Right lobe of liver (tissue), 6 donors: Measurements from ENCODE around the gene SULT4A1. TPM values are rescaled to one million over a fixed set of nuclear protein-coding genes. Genes with fewer than 3 reads are reported as not detected.

Source experiments
- ATAC-seq, 4 donors: fragments of 200-7000 bp; cut with Tn5 transposase; one replicate each; pipeline ENCODE4 v1.9.1; 2020; ENCODE audit warnings: mild to moderate bottlenecking in 4 of 4, moderate library complexity in 4 of 4
- DNase-seq, 3 donors: peaks; one replicate each; pipeline ENCODE4 v3.0.0-alpha.2; 2020
- H3K27ac ChIP-seq, 3 donors: fragments of 200-600 bp; one replicate each; pipeline ENCODE4 v1.8.0; 2022
- H3K27me3 ChIP-seq, 2 donors: fragments of 200-600 bp; one replicate each; pipeline ENCODE4 v1.8.0; 2022
- H3K36me3 ChIP-seq, 4 donors: fragments of 200-600 bp; sonication (generic) in 1 of 4; one replicate each; pipeline versions ENCODE4 v1.5.1 to v1.8.0; 2017 to 2022; ENCODE audit warnings: control low read depth in 1 of 4
- H3K4me1 ChIP-seq, 4 donors: fragments of 200-600 bp; sonication (generic) in 1 of 4; one replicate each; pipeline versions ENCODE4 v1.5.1 to v1.8.0; 2017 to 2022; ENCODE audit warnings: control low read depth in 1 of 4
- H3K4me3 ChIP-seq, 3 donors: fragments of 200-600 bp; one replicate each; pipeline ENCODE4 v1.8.0; 2022
- H3K9me3 ChIP-seq, 4 donors: fragments of 200-600 bp; sonication (generic) in 1 of 4; one replicate each; pipeline versions ENCODE4 v1.5.1 to v1.8.0; 2017 to 2022; ENCODE audit warnings: control low read depth in 1 of 4
- CTCF ChIP-seq, 4 donors: fragments of 200-600 bp in 3 of 4; fragments of 450-650 bp in 1 of 4; IDR thresholded peaks; one replicate each; pipeline versions ENCODE4 v1.5.1 to v1.8.0; 2016 to 2022; ENCODE audit warnings: antibody characterized with exemption in 4 of 4, mild to moderate bottlenecking in 2 of 4
- POLR2A ChIP-seq: fragments of 450-650 bp; IDR thresholded peaks from one replicate; pipeline ENCODE4 v1.6.1; 2017; ENCODE audit warnings: antibody characterized with exemption, mild to moderate bottlenecking
- WGBS: methylation state at CpG from one replicate; pipeline ENCODE4 v1.1.6; 2018; ENCODE audit warnings: low coverage, low lambda C conversion rate; ENCODE audit not compliant: insufficient coverage; ENCODE audit errors: missing lambda C conversion rate; 5-methylcytosine and 5-hydroxymethylcytosine counted together
- intact Hi-C, 2 donors: fragments of 100-400 bp; cut with DNase I; formaldehyde crosslinking; loops; one replicate each; pipeline versions ENCODE4 v1.11.2 to v1.14.1; 2022
- total RNA-seq, 6 experiments: library from RNA; depleted of rRNA in 2 of 6; stranded (reverse); fragments of >200 nt in 2 of 6; fragmentation: NEBNext Ultra II Directional in 3 of 6; extraction: Animal tissue kit (Norgen Biotek cat#: 25700) in 3 of 6; gene quantifications; one replicate each; pipeline versions ENCODE4 v1.1.0 to v1.2.4, GENCODE V29; 2016 to 2023
- donor health status: DM: no; HTN: yes; CAD: no.
- donor health status: DM: no; HTN: no; CAD: no.
- donor health status: DM: no; HTN: no; CAD: no.
- donor health status: DM: no; HTN: yes; CAD: no.
- donor health status: DM: no; HTN: yes; CAD: no.

The SULT4A1 gene
- total RNA-seq, 6 experiments from 2014 or later, result 0.09 to 0.20 (median 0.15) TPM; not detected in 2

DNA sequence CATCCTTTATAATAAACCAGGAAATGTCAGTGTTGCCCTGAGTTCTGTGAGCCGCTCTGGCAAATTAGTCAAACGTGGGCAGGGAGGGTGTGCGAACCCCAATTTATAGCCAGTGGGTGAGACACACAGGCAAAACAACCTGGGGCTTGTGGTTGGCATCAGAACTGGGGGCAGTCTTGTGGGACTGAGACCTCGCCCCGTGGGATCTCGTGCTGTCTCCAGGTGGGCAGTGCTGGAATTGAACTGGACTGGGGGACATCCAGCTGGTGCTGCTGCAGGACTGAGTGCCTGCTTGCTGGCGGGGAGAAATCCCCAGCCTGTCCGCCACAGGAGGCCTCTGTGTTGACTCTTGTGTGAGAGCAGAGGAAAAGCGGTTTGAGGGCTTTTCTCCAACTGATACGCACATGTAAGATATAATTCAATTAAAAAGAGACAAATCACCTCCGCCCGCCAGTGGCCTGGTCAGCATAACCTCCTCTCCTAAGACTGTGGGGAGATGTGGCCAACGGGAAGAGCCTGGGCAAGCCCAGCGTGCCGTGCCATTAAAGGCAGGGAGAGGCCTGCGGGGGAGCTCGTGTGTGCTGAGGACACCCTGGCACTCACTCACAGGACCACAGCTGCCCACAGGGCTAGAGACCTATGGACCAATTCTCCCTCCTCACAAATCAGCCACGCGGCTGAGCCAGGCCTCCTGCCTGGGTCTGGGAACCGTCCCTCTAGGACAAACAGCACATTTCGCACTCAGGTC lies 18.4 kb downstream of the SULT4A1 start:
- H3K27me3 ChIP-seq, result no peaks in the 10 kb centered on the region
- intact Hi-C loops, result no loop called here
- peak in 2 of 3 donors; percentile 17 to 26 for DNase-seq
- peaks cover 0 to 10% (median 4%) of the 10 kb centered on the region in 4 donors for H3K4me1 ChIP-seq
- no peak for ATAC-seq
- H3K9me3 ChIP-seq, result no peaks in the 10 kb centered on the region
- TF ChIP-seq POLR2A (no peak), CTCF (IDR thresholded peaks at IDR 0.05) (no peak)
- WGBS, result 85% methylated on average over 11 of the region's 21 CpGs
- H3K4me3 ChIP-seq, result no peak overlapping the region
- no peak overlapping the region for H3K27ac ChIP-seq
- H3K36me3 ChIP-seq, result no peaks in the 10 kb centered on the region

DNA sequence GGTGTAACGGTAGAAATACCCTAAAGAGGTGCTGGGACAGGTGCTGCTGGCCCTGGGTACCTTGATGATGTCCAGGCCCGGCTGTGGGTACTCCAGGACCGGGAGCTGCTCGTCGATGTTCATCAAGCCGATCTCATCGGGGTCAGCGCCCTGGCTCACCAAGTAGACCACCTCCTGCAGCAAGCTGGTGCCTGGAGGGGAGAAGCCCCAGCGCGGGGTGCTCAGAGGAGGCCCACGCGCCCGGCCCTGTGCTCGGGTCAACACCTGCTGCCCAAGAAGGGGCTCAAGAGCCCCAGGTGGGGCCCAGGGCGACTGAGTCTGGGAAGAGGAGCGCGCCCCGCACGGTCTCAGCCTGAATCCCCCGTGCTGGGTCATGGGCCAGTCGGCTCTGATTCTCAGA lies 20.6 kb downstream of the SULT4A1 start:
- no peaks in the 10 kb centered on the region for H3K36me3 ChIP-seq
- H3K4me3 ChIP-seq, result no peak overlapping the region
- H3K4me1 ChIP-seq, result no peaks in the 10 kb centered on the region
- H3K27ac ChIP-seq, result no peak overlapping the region
- no peak for ATAC-seq
- WGBS, result no CpG with 5 or more reads among the region's 21 CpGs
- intact Hi-C loops, result no loop called here
- no peaks in the 10 kb centered on the region for H3K27me3 ChIP-seq
- peak in 2 of 3 donors; percentile 9 to 43 for DNase-seq
- H3K9me3 ChIP-seq, result no peaks in the 10 kb centered on the region
- TF ChIP-seq CTCF (IDR thresholded peaks at IDR 0.05), result no peak
- TF ChIP-seq POLR2A, result no peak

DNA sequence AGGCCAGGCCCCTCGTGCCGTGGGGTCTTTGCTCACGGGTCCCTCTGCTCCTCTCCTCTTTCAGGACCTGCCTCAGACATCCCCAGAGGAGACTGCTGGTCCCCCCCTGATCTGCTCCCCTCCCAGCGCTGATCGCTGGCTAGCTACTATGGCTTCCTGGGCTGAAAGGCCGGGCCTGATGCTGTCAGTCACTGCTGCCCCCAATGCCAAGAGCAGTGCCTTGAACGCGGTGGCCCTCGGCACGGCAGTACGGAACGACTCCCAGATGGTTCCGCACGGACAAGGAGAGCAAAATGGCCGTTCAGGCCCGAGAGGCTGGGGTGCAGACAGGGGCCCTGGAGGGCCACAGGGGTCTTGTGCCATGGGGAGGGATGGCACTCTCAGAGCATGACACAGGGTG lies 21.5 kb downstream of the SULT4A1 start:
- 92% methylated on average over 10 of the region's 16 CpGs for WGBS
- no peaks in the 10 kb centered on the region for H3K27me3 ChIP-seq
- H3K36me3 ChIP-seq, result no peaks in the 10 kb centered on the region
- H3K4me3 ChIP-seq, result no peak overlapping the region
- H3K4me1 ChIP-seq, result no peaks in the 10 kb centered on the region
- no peak for TF ChIP-seq POLR2A
- TF ChIP-seq CTCF (IDR thresholded peaks at IDR 0.05), result no peak
- no peaks in the 10 kb centered on the region for H3K9me3 ChIP-seq
- intact Hi-C loops, result no loop called here
- DNase-seq (peak in 1 of 3 donors; percentile 26), ATAC-seq (no peak)
- H3K27ac ChIP-seq, result no peak overlapping the region

DNA sequence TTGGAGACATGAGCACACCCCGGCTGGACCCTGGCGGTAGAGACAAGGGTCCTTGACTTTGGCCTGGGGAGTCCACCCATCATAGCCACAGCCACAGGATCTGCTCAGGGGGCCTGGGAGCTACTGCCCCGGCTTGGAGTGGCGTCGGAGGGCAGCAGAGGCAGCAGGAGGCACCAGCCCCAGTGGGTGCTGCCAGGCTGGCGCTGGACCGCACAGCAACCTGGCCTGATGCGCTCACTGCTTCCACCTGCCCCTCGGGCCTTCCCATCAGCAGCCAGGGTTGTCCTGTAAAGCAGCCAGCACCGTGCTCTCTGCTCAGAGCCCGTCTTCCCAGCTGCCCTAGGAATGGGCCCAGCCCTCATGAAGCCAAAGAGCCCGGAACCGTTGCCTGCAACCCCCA lies 21.9 kb downstream of the SULT4A1 start:
- no peaks in the 10 kb centered on the region for H3K9me3 ChIP-seq
- no peaks in the 10 kb centered on the region for H3K4me1 ChIP-seq
- ATAC-seq (no peak), DNase-seq (peak in 2 of 3 donors; percentile 14 to 25)
- H3K4me3 ChIP-seq, result no peak overlapping the region
- no peak overlapping the region for H3K27ac ChIP-seq
- H3K36me3 ChIP-seq, result no peaks in the 10 kb centered on the region
- TF ChIP-seq POLR2A (no peak), CTCF (IDR thresholded peaks at IDR 0.05) (no peak)
- H3K27me3 ChIP-seq, result no peaks in the 10 kb centered on the region
- intact Hi-C loops, result no loop called here
- 80% methylated on average over 5 of the region's 13 CpGs for WGBS
